ENCODE results near the gene MOGAT2. TPM values are rescaled to one million over a fixed set of nuclear protein-coding genes. Genes with fewer than 3 reads are reported as not detected.

Gene MOGAT2
- total and polyA plus RNA-seq, 2 of the 13 experiments (the other 11 are each of a cell fraction or from before 2014, with no cell fraction given) = 27.2 to 27.8 TPM

- TF ChIP-seq KLF12 (CRISPR knock-in tag; IDR thresholded peaks at IDR 0.05; ENCODE audit: borderline replicate concordance) (no peak), POGK (CRISPR knock-in tag; conservative IDR thresholded peaks at IDR 0.05) (0 out of 2 replicates have a peak, but pooled peaks have one; percentile 25), GLI4 (CRISPR knock-in tag; IDR thresholded peaks at IDR 0.05; ENCODE audit: borderline replicate concordance) (no peak), SMARCC2 (IDR thresholded peaks at IDR 0.05) (no peak), KDM5A (IDR thresholded peaks at IDR 0.05; ENCODE audit: borderline replicate concordance, low read length) (no peak), SOX6 (IDR thresholded peaks at IDR 0.05) (no peak), SOX6 (CRISPR knock-in tag; IDR thresholded peaks at IDR 0.05) (no peak), MTF2 (CRISPR knock-in tag; IDR thresholded peaks at IDR 0.05; ENCODE audit: borderline replicate concordance) (peak; percentile 22; the same call in 1 of the 2 replicates), ZNF782 (CRISPR knock-in tag; IDR thresholded peaks at IDR 0.05; ENCODE audit: borderline replicate concordance) (no peak), GATAD2A (CRISPR knock-in tag; IDR thresholded peaks at IDR 0.05) (no peak), ZNF124 (CRISPR knock-in tag; IDR thresholded peaks at IDR 0.05) (no peak), GABPB1 (CRISPR knock-in tag; IDR thresholded peaks at IDR 0.05) (peak; percentile 13; the same call in 1 of the 2 replicates), ZSCAN25 (CRISPR knock-in tag; IDR thresholded peaks at IDR 0.05) (no peak), NRL (CRISPR knock-in tag; IDR thresholded peaks at IDR 0.05; ENCODE audit: borderline replicate concordance) (no peak), ZNF800 (CRISPR knock-in tag; IDR thresholded peaks at IDR 0.05) (peak; percentile 59; the same call in 1 of the 2 replicates), ZSCAN20 (CRISPR knock-in tag; IDR thresholded peaks at IDR 0.05; ENCODE audit: borderline replicate concordance) (no peak), ZNF326 (CRISPR knock-in tag; IDR thresholded peaks at IDR 0.05; ENCODE audit: borderline replicate concordance) (no peak), ARID2 (CRISPR knock-in tag; IDR thresholded peaks at IDR 0.05; ENCODE audit: borderline replicate concordance) (no peak)
Measured at GRCh38 chr11:75668451-75669297, 49.0 kb upstream of the MOGAT2 start, which contains the start of gene MAP6 (continued).
